Skeletal muscle tissue (tissue), 4 donors: Measurements from ENCODE around the gene AIPL1. TPM values are rescaled to one million over a fixed set of nuclear protein-coding genes. Genes with fewer than 3 reads are reported as not detected.

ENCODE experiments used
- H3K27ac ChIP-seq: one replicate; pipeline ENCODE4 v1.7.0; 2013; ENCODE audit warnings: mild to moderate bottlenecking, low read depth, low read length, inconsistent platforms
- H3K27me3 ChIP-seq, 3 donors: one replicate each; pipeline ENCODE4 v1.7.0; 2013; ENCODE audit warnings: low read length in 3 of 3; ENCODE audit not compliant: control insufficient read depth in 3 of 3, insufficient read depth in 3 of 3
- H3K36me3 ChIP-seq, 3 donors: one replicate each; pipeline ENCODE4 v1.7.0; 2013; ENCODE audit warnings: low read length in 3 of 3; ENCODE audit not compliant: control insufficient read depth in 3 of 3, insufficient read depth in 3 of 3
- H3K4me1 ChIP-seq, 3 donors: one replicate each; pipeline ENCODE4 v1.7.0; 2013; ENCODE audit warnings: low read length in 3 of 3, mild to moderate bottlenecking in 3 of 3; ENCODE audit not compliant: control insufficient read depth in 3 of 3, insufficient read depth in 3 of 3
- H3K4me3 ChIP-seq, 3 donors: one replicate each; pipeline ENCODE4 v1.7.0; 2013; ENCODE audit warnings: low read length in 3 of 3
- H3K9ac ChIP-seq, 3 donors: one replicate each; pipeline ENCODE4 v1.7.0; 2013; ENCODE audit warnings: low read length in 3 of 3, mild to moderate bottlenecking in 3 of 3, moderate library complexity in 2 of 3, low read depth in 1 of 3
- H3K9me3 ChIP-seq, 3 donors: one replicate each; pipeline ENCODE4 v1.7.0; 2013; ENCODE audit warnings: low read length in 3 of 3; ENCODE audit not compliant: control insufficient read depth in 3 of 3
- total RNA-seq: library from RNA; depleted of rRNA; stranded (reverse); fragments of >200 nt; gene quantifications from one replicate; pipeline ENCODE4 v1.2.3, GENCODE V29; 2014
- donor health status: Osteomylitis.

AIPL1 gene
- total RNA-seq, 1 donor from 2014 or later: not detected

- H3K36me3 ChIP-seq: no peaks in the 10 kb centered on the region
- peaks cover 13 to 19% (median 14%) of the 10 kb centered on the region in 3 donors for H3K4me1 ChIP-seq
- H3K9ac ChIP-seq: no peak overlapping the region
- H3K27me3 ChIP-seq: peaks cover 0 to 5% (median 4%) of the 10 kb centered on the region in 3 donors
- no peaks in the 10 kb centered on the region for H3K9me3 ChIP-seq
- no peak overlapping the region for H3K4me3 ChIP-seq
- no peak overlapping the region for H3K27ac ChIP-seq
Measured at GRCh38 chr17:6476076-6476809, 41.3 kb upstream of the AIPL1 start.

- Histone ChIP-seq H3K27ac (no peak overlapping the region), H3K4me1 (peaks cover 13 to 23% (median 14%) of the 10 kb centered on the region in 3 donors), H3K27me3 (no peaks in the 10 kb centered on the region), H3K4me3 (no peak overlapping the region), H3K9me3 (no peaks in the 10 kb centered on the region), H3K36me3 (no peaks in the 10 kb centered on the region), H3K9ac (no peak overlapping the region)
Measured at GRCh38 chr17:6475411-6475810, 40.5 kb upstream of the AIPL1 start.

- no peaks in the 10 kb centered on the region for H3K36me3 ChIP-seq
- no peak overlapping the region for H3K9ac ChIP-seq
- H3K9me3 ChIP-seq: no peaks in the 10 kb centered on the region
- H3K27me3 ChIP-seq: no peaks in the 10 kb centered on the region
- no peak overlapping the region for H3K4me3 ChIP-seq
- no peak overlapping the region for H3K27ac ChIP-seq
- peaks cover 13 to 23% (median 14%) of the 10 kb centered on the region in 3 donors for H3K4me1 ChIP-seq
Measured at GRCh38 chr17:6474906-6475305, 40.0 kb upstream of the AIPL1 start.

GRCh38 chr17:6474376-6474775 lies 39.5 kb upstream of the AIPL1 start:
- no peak overlapping the region for H3K9ac ChIP-seq
- H3K9me3 ChIP-seq: no peaks in the 10 kb centered on the region
- no peak overlapping the region for H3K4me3 ChIP-seq
- no peak overlapping the region for H3K27ac ChIP-seq
- H3K4me1 ChIP-seq: peaks cover 13 to 23% (median 14%) of the 10 kb centered on the region in 3 donors
- H3K27me3 ChIP-seq: no peaks in the 10 kb centered on the region
- H3K36me3 ChIP-seq: no peaks in the 10 kb centered on the region

- peak overlapping the region in 1 of 3 donors; percentile 57 for H3K9ac ChIP-seq
- H3K36me3 ChIP-seq: no peaks in the 10 kb centered on the region
- H3K4me3 ChIP-seq: no peak overlapping the region
- H3K27ac ChIP-seq: no peak overlapping the region
- H3K9me3 ChIP-seq: no peaks in the 10 kb centered on the region
- no peaks in the 10 kb centered on the region for H3K27me3 ChIP-seq
- peaks cover 13 to 23% (median 14%) of the 10 kb centered on the region in 3 donors for H3K4me1 ChIP-seq
Measured at GRCh38 chr17:6473128-6473767, 38.3 kb upstream of the AIPL1 start.

GRCh38 chr17:6472517-6472916 lies 37.6 kb upstream of the AIPL1 start:
- Histone ChIP-seq H3K27ac (no peak overlapping the region), H3K9me3 (no peaks in the 10 kb centered on the region), H3K36me3 (no peaks in the 10 kb centered on the region), H3K4me1 (peaks cover 13 to 23% (median 14%) of the 10 kb centered on the region in 3 donors), H3K9ac (peak overlapping the region in 1 of 3 donors; percentile 57), H3K4me3 (no peak overlapping the region), H3K27me3 (no peaks in the 10 kb centered on the region)

- Histone ChIP-seq H3K36me3 (no peaks in the 10 kb centered on the region), H3K9ac (peak overlapping the region in 1 of 3 donors; percentile 25), H3K4me3 (no peak overlapping the region), H3K27ac (no peak overlapping the region), H3K4me1 (peaks cover 13 to 23% (median 14%) of the 10 kb centered on the region in 3 donors), H3K9me3 (peaks cover 0 to 2% (median 0%) of the 10 kb centered on the region in 3 donors), H3K27me3 (no peaks in the 10 kb centered on the region)
Measured at GRCh38 chr17:6471531-6472465, 36.9 kb upstream of the AIPL1 start.

GRCh38 chr17:6470751-6471521 lies 36.0 kb upstream of the AIPL1 start:
- Histone ChIP-seq H3K36me3 (no peaks in the 10 kb centered on the region), H3K27ac (no peak overlapping the region), H3K9me3 (peaks cover 0 to 2% (median 0%) of the 10 kb centered on the region in 3 donors), H3K9ac (no peak overlapping the region), H3K4me3 (no peak overlapping the region), H3K4me1 (peaks cover 13 to 23% (median 14%) of the 10 kb centered on the region in 3 donors), H3K27me3 (no peaks in the 10 kb centered on the region)

GRCh38 chr17:6470146-6470718 lies 35.3 kb upstream of the AIPL1 start:
- Histone ChIP-seq H3K4me1 (peaks cover 13 to 23% (median 14%) of the 10 kb centered on the region in 3 donors), H3K36me3 (no peaks in the 10 kb centered on the region), H3K9ac (no peak overlapping the region), H3K9me3 (peaks cover 0 to 2% (median 0%) of the 10 kb centered on the region in 3 donors), H3K27ac (no peak overlapping the region), H3K4me3 (no peak overlapping the region), H3K27me3 (no peaks in the 10 kb centered on the region)
